Ammon's horn (tissue), 1 donor: ENCODE results near the gene NUP62CL.

Experiments used
- DNase-seq: peaks from one replicate; pipeline ENCODE4 v3.0.0-alpha.2; 2016; ENCODE audit warnings: low spot score

NUP62CL gene

GRCh38 chrX:107153005-107153404 is 53.2 kb downstream of the NUP62CL start:
- DNase-seq: no peak

GRCh38 chrX:107146670-107147069 is 59.6 kb downstream of the NUP62CL start:
- DNase-seq: no peak

- no peak for DNase-seq
These were observed 70.3 kb downstream of the NUP62CL start for GRCh38 chrX:107135965-107136307.

GRCh38 chrX:107135049-107135964 is 70.9 kb downstream of the NUP62CL start:
- DNase-seq: no peak

GRCh38 chrX:107123750-107124149 is 82.5 kb downstream of the NUP62CL start:
- no peak for DNase-seq

- DNase-seq: no peak
These were observed 87.0 kb downstream of the NUP62CL start for GRCh38 chrX:107119283-107119682.

GRCh38 chrX:107118322-107119147 is 87.7 kb downstream of the NUP62CL start, which contains the start of gene RBM41:
Gene RBM41, minus strand, starts transcription at chrX:107118822. Its CDS starts 49 bp downstream, at chrX:107118773.
- DNase-seq: peak; percentile 83

GRCh38 chrX:107117993-107118321 is 88.3 kb downstream of the NUP62CL start:
- DNase-seq: peak; percentile 11

GRCh38 chrX:107107459-107107858 is 98.8 kb downstream of the NUP62CL start:
- no peak for DNase-seq

GRCh38 chrX:107102980-107103379 is 103.3 kb downstream of the NUP62CL start:
- DNase-seq: no peak

GRCh38 chrX:107076158-107076557 is 130.1 kb downstream of the NUP62CL start:
- no peak for DNase-seq
